HG02623 (cell line): ENCODE data around the gene SERINC4.
A peak's percentile ranks its signal among the peaks of the same experiment; 100 is the strongest.

Source experiments
- ATAC-seq: cut with Tn5 transposase; IDR thresholded peaks from one replicate; pipeline ENCODE4 v1.9.1; 2021; ENCODE audit warnings: moderate library complexity; ENCODE audit not compliant: unreplicated experiment

SERINC4 gene

DNA sequence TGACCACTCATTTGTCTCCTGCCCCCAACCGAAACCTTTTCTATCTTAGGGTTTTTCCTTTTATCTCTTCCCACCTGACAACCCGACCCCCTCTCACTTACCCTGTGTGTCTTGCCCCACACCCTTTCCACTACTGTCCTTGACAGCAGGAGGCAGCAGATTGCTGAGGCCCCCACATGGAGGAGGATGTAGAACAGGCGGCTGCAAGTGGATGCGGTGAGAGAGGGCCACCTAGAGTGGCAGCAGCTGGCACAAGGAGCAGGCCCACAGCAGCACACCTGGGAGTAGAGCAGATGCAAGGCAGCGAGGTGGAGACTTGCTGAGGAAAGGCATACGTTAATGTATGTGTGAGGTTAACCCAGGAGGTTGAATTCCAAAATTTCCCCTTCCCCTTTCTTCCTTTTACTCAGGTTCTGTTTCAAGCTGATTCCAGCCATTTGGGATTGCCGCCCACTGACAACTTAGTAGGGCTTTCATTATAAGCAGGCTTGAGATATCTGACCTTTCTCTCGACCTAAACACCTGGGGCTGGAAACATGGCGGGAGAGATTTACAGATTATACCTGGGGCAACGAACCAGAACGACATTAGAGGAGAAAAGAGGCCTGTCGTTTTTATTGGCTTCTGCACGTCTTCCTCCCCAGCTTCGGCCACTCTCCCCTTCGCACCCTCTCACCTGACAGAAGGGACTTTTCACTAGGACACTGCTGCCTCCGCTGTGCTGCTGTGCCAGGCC is 643 bp downstream of the SERINC4 start:
- ATAC-seq = no peak

DNA sequence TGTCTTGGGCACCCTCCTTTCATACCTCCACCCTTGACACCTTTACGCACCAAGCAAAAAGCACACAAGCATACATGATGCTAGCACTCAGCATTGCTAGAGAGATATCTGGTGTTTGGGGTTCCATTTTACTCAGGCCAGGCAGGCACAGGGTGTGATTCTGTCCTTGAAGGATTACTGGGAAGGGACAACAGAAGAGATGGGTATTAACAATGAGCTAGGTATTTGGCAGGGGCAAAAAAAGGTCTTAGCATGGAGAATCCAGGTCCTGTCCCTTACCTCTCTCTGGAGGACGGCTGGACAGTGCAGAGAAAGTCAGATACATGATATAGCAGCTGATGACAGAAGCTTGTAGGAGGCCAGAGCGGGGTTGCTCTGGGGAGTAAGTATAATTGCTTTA is 3.5 kb downstream of the SERINC4 start:
- ATAC-seq = no peak

DNA sequence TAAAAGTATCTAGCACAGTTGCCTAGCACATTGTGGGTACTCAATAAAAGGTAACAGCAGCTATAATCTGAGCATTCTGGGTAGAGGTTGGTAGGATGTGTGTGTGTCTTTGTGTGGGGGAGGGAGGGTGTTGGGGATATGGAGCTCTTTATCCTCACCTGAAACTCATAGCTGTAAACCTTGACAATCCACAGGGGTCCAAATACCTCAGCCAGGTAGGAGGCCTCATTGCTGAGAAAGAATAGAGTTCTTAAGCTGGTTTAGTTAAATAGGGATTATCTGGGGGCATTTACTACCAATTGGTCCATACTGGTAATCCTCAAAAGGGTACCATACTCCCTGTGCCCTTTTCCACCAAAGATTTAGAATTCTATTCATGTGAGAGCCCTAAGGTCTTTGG is 4.0 kb downstream of the SERINC4 start:
- no peak for ATAC-seq

DNA sequence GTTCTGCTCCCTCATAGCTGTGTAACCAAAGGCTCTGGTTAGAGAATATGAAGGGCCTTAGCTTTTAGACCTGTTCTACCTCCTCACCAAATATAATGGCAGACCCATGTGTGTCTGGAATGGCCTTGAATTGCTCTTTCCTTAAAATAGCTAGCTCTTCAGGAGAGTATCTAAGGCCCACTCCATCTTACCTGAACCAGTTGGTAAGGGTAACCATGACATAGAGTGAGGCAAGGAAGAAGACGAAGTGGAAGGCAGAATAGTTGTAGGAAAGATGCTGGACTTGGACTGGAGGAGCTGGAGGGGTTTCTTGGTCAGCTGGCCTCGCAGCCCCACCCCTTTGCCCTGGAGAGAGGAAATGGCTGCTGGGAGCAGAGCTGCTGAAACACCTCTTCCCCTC is 4.8 kb downstream of the SERINC4 start:
- no peak for ATAC-seq

DNA sequence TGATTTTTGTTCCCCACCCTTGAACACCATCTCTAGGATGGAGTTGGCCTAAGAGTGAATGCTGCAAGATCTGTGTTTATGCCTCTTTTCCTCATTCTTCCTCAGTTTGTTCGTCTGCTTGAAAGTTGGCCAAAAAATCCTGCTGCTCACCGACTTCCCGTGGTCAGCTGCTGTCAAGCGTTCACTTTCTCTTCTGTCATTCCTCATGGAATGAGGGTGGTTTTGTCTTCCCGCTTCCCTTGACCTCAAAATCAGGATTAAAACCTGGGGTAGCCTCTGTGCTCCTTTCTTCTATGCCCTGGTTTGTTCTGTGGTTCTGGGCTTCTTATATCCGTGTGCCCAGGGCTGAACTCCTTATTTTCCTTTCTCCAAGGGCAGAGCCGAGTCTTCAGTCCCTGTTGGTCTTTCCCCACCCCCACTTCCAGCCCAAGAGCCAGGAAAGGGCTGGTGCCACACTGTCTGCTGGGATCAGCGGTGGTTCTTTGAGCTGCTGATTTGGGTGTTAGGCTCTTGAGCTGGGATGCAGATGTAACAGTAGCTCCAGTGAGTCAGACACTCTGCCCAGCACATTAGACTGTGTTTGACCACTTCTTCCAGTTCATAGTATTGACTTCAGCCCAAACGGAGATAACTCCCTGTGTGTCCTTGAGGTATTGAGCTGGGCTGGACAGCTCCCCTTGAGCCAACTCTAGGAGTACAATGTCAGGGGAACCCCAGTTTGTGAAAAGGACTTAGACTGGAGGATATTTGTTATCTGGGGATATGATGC is 5.6 kb downstream of the SERINC4 start:
- no peak for ATAC-seq

DNA sequence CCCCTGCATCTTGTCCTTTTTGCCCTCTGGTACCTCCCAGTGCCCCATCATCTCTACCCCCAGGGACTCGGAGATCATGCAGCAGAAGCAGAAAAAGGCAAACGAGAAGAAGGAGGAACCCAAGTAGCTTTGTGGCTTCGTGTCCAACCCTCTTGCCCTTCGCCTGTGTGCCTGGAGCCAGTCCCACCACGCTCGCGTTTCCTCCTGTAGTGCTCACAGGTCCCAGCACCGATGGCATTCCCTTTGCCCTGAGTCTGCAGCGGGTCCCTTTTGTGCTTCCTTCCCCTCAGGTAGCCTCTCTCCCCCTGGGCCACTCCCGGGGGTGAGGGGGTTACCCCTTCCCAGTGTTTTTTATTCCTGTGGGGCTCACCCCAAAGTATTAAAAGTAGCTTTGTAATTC is 6.4 kb downstream of the SERINC4 start:
- no peak for ATAC-seq

DNA sequence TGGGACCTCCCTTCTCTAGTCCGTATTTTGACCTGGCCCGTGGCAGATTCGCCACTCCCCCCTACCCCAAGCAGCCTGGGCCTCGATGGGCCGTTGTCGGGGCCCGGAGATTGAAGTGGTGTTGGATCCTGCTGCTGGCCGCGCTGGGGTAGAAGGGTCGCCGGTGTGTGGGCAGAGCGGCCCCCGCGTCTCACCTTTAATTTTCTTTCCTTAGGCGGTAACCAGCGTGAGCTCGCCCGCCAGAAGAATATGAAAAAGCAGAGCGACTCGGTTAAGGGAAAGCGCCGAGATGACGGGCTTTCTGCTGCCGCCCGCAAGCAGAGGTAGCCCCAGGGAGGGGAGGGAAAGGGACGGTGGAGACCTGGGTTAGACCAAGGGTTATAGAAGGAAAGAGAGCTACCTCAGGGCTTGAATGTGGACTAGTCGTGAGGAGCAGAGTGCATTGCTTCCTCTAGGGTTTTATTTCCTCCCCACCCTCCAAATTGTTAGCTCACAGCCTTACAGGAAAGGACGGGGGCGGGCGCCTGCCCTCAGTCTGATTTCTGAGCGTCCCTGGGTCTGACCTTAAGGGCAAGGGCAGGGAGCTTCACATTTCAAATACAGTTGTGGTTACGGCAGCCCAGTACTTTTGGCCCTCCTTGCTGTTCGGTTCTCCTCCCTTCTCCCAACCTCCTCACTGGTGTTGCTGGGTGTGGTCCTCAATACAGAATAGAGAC is 7.1 kb downstream of the SERINC4 start:
- ATAC-seq = no peak

DNA sequence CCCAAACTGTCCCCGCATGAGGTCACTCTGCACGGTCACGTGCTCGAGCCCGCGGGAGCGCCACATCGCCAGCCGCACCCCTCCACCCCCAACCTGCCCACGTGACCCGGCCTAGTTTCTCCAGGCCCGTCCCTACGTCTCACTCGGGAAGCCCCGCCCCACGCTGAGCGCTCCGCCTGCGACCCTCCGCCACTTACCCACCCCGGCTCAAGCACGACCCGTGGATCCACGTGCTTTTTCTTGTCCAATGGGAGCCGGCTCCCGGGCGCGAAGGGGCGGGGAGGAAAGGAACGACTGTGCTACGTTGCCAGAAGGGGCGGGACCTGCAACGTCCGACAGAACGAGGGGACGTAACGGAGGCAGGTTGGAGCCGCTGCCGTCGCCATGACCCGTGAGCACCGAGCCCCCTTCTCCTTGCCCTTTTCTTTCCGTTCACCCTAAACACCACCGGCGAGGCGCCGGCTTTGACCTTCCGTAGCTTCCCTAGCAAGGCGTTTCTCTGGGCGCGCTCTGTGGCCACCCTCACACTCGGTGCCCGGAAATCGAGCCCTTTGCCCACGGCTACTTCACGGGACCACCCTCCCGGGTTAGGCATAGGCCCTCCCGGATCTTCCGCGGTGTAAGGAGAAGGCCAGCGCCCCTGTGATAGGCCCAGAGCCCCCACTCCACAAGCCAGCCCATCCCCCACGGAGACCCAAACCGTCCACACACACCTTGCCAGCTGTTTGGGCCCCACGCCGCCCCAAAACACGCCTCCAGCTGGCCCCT is 7.8 kb downstream of the SERINC4 start, which contains the start of gene SERF2:
Gene SERF2, plus strand, starts transcription at position 328 of the 768 bp plus-strand sequence. Its CDS starts 57 bp downstream, at position 385.
- ATAC-seq = peak; percentile 89

DNA sequence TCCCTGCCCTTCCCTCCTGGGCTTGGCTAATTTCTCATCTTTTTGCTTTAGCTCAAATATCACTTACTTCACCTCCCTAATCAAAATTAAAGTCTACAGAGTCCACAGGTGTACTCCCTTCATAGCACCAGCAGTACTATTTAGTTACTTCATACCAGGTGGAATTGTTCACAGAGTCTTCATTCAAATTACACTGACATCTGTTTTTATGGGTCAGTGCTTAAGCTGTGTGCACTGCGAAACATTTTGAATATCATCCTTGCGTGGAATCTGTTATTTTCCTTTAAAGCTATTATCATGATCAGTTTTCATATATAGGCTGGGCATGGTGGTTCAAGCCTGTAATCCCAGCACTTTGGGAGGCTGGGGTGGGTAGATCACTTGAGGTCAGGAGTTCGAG is 10.6 kb downstream of the SERINC4 start:
- no peak for ATAC-seq

DNA sequence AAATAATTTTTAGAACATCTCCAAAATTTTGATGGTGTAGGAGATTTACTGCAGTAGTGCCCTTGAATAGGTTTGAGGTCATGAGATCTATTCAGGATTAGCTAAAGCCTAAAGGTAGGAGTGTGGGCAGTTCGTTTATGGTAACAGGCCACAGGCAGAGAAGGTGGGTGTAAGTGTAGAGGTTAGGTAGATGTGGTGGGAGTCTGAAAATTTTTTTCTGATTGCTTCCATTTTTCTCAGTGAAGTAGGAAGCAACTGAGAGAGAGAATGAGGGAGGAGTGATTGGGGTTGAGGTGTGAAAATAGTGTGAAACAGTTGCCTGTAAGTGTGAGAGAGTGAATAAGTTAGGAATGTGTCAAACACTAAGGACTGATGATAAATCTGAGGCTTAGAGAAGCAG is 21.0 kb downstream of the SERINC4 start:
- ATAC-seq = no peak

DNA sequence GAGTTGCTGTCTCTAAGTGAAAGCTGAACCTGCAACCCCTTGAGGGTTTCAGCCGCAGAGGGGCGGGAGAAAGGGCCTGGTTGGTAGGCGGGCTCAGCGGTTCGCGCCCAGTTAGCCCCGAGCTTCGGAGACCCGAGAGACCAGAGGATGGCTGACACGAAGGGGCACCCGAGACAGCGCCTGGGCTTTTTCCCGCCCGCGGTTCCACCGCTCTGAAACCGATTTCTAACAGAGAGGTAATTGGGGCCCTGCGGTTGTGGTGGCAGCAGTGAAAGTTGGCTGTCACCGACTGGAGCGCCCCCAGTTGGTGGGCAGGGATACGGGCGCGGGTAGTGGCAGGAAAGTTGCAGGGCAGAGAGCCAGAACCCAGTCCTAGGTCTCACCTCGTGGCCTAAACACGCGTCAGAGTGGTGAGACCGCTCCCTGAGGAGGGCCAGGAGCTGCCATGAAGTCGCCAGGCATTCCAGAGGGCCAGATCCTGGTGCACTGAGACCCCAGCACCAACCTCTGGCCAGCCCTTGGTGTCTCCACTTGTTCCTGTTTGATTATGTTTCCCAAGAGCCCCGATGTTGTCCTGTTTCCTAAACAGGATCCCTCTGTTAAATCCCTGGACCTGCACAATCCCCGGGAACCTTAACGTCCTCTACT is 22.6 kb downstream of the SERINC4 start:
- peak; percentile 41 for ATAC-seq

DNA sequence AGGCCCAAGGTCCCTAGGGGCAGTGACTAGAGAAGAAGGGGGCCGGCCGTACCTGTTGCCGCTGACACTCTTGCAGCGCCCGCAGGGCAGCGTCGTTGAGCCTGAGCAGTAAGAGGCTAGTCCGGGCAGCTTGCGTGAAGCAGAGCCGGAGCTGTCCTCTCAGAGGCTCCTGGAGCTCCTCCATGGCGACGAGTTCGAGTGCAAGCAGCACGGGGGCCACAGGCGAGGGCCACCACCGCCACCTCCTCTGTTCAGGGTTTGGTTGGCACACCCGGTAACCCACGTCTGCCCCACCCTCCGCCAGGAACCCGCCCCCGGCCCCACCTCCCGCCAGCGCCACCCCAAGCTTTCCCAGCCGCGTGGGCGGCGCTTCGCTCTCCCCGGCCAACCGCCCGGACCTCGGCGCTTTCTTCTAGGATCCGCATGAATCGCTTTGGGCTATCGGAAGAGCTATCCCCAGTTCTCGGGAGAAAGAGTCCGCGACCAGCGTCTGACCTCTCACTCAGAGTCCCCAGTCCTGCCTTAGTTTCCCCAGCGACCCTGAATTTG is 23.2 kb downstream of the SERINC4 start, which contains the start of gene ELL3:
Gene ELL3, minus strand, starts transcription at position 249 of the 549 bp plus-strand sequence. Its CDS starts 65 bp downstream, at position 184.
- peak; percentile 36 for ATAC-seq

DNA sequence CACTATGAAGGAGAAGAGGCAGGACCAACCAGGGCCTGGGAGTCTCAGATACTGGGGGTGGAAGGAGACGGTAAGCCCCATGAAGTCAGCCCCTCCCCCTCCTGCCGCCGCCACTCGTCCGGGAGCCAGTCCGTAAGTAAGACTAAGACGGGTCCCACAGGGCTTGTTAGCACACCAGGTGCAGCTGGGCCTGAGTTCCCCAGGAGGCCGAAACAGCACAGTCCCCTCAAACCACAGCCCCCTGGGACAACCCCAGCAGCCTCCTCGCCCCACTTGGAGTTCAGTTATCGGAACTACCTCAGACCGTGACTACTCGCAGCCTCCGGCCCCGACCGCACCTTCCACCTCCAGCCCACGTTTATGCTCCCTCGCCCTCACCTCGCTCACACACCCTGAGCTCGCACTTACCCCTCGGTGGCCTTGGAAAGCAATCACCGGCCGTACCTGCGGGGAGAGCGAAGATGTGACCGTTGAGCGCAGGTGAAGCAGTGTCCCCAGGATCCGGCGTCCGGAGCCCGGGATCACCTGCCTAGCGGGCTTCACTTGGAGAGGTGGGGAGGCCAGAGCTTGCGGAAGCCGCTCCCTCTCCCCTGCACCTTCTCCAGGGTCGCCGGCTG is 23.8 kb downstream of the SERINC4 start:
- ATAC-seq = peak; percentile 71

DNA sequence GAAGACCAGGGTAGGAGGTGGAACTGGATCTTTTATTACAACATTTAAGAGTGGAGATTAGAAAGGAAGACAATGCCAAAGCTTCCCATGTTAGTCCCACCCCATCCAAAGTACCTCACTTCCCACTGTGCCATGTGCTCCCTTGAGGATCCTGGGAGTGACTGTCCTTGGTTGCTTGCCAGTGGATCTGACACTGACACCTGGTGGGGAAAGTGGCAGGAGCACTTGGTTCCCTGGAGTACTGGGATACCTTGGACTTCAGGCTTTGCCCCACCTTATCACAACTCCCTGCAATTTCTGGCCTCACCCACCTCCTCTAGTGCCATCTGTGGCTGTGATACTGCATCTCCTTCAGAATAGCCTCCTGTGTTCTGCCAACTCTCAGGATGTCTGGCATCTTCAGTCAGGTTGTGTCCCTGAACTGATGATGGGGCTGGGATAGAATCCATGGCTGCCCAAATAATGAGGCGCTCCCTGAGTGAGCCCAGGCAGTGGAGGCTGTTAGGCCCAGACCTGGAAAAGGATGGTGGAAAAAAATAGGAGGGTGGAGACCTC is 24.5 kb downstream of the SERINC4 start:
- ATAC-seq = no peak

DNA sequence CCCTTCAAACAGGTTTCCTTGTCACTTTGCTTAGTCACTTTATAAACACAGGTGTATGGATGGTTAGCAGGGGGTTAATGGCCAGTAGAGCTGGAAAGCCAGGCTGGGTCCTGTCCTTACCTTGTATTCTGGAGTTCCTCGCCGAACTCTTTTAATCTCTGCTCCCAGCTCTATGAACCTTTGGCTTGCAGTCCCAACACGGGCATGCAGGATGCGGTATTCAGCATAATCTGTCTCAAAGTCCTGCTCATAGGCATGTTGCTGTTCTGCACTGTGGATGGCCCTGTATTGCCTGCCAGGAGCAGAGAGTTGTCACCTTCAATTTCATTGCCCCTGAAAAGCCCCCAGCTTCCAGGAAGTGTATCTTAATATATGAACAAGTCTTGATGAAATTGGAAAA is 26.0 kb downstream of the SERINC4 start:
- no peak for ATAC-seq

DNA sequence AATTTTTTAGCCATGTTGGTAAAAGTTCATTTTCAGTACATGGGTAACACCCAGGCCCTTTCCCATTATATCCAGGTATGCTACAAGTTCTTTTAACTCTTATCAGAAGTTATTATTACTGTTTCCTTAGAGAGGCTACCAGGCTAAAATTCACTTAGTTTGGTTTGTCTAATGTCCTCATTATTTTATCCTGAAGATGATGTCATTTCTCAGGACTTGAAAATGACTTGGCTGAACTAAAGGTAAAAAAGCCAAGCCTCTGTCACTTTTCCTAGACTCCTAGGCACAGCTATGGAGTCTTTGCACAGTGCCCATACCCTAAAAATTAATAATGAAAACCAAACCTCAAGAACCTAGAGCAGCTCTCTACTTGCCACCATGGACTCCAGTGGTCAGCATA is 27.4 kb downstream of the SERINC4 start:
- no peak for ATAC-seq

DNA sequence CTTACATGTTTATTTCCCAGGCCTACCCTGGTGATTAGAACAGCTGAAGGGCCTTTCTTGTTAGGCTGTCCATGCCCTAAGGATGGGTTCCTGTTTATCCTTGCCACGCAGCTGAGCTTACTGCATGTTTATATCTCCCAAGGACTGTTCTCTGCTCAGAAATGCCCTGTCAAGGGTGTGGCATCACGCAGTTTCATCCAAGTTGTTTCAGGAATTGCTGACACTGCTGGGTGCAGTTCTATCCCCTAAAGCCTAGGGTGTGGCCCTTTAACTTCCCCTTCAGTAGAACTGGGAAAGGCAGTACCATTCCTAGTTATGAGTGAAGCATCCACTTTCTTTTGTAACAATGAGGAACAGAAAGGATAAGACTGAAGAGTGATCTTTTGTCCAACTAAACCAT is 28.2 kb downstream of the SERINC4 start:
- no peak for ATAC-seq

DNA sequence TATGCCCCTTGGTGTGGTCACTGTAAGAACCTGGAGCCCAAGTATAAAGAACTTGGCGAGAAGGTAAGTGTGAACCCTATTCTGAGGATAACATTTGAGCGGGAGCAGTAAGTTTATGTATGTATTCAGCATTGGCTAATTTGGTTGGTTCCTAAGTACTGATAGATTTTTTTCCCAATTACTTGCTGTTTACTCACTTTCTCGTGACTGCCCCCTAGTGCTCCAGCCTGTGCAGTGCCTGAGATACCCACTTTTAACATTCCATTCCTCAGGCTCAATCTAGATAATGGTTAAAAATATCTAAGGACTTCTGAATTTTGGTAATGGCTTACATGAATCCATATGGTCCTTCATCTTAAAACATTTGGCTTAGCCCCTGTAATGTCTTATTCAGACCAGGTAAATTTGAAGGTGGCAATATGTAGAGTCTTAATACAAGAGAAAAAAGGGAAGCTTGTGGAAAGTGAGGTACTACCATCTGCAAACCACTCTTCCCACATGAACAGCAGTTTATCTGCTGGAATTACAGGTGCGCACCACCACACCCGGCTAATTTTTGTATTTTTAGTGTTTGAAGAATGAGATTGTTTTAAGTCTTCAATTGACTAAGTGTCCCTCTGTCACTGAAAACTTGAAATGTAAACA is 30.3 kb downstream of the SERINC4 start:
- no peak for ATAC-seq
